Thoracic aorta (tissue), 2 donors: ENCODE results near the gene SLC5A1. TPM values are rescaled to one million over a fixed set of nuclear protein-coding genes. Genes with fewer than 3 reads are reported as not detected.

ENCODE experiments used
- ATAC-seq: fragments of 150-250 bp; one replicate; pipeline ENCODE4 v1.8.0; 2017; ENCODE audit warnings: low read depth; ENCODE audit not compliant: insufficient number of reproducible peaks, low FRiP score
- DNase-seq: peaks from one replicate; pipeline ENCODE4 v3.0.0-alpha.2; 2020; ENCODE audit warnings: low spot score
- H3K27ac ChIP-seq, 2 donors: fragments of 200-600 bp; sonication (generic); 1 replicate in 1 of 2; 2 replicates in 1 of 2; pipeline ENCODE4 v1.5.1; 2016; ENCODE audit warnings: mild to moderate bottlenecking in 2 of 2, moderate library complexity in 2 of 2
- H3K27me3 ChIP-seq: fragments of 200-600 bp; sonication (generic); replicated peaks from 2 replicates; pipeline ENCODE4 v1.6.0; 2016; ENCODE audit warnings: mild to moderate bottlenecking; ENCODE audit not compliant: insufficient read depth
- H3K36me3 ChIP-seq: fragments of 200-600 bp; sonication (generic); one replicate; pipeline ENCODE4 v1.5.1; 2016
- H3K4me1 ChIP-seq, 2 donors: fragments of 200-600 bp; sonication (generic); 1 replicate in 1 of 2; 2 replicates in 1 of 2; pipeline versions ENCODE4 v1.5.1 to v1.6.0; 2016; ENCODE audit warnings: low read depth in 2 of 2, mild to moderate bottlenecking in 1 of 2; ENCODE audit not compliant: control insufficient read depth in 1 of 2
- H3K4me3 ChIP-seq: fragments of 200-600 bp; sonication (generic); 2 replicates; pipeline ENCODE4 v1.5.1; 2016; ENCODE audit warnings: mild to moderate bottlenecking
- H3K9me3 ChIP-seq: fragments of 200-600 bp; sonication (generic); 2 replicates; pipeline ENCODE4 v1.5.1; 2016
- total RNA-seq, 2 donors: library from RNA; depleted of rRNA; stranded (reverse); fragments of >200 nt; gene quantifications; one replicate each; pipeline versions ENCODE4 v1.1.0 to v1.2.3, GENCODE V29; 2016
- TF ChIP-seq, protein P1 (sequence below): fragments of 200-600 bp; sonication (generic); IDR thresholded peaks from one replicate; pipeline ENCODE4 v1.5.1; 2019; ENCODE audit warnings: antibody characterized with exemption

The SLC5A1 gene
- not detected for total RNA-seq

GRCh38 chr22:32042924-32043323 lies at the start of gene SLC5A1:
TSS of gene SLC5A1 (plus strand) at chr22:32043261. CDS start at chr22:32043282, 21 bp downstream.
- H3K4me1 ChIP-seq: no peaks in the 10 kb centered on the region
- H3K4me3 ChIP-seq: no peak within 1 kb of the TSS
- no peaks in the 10 kb centered on the region for H3K36me3 ChIP-seq
- ATAC-seq: no peak
- H3K9me3 ChIP-seq: no peaks in the 10 kb centered on the region
- no peak for DNase-seq
- TF ChIP-seq, protein P1, sequence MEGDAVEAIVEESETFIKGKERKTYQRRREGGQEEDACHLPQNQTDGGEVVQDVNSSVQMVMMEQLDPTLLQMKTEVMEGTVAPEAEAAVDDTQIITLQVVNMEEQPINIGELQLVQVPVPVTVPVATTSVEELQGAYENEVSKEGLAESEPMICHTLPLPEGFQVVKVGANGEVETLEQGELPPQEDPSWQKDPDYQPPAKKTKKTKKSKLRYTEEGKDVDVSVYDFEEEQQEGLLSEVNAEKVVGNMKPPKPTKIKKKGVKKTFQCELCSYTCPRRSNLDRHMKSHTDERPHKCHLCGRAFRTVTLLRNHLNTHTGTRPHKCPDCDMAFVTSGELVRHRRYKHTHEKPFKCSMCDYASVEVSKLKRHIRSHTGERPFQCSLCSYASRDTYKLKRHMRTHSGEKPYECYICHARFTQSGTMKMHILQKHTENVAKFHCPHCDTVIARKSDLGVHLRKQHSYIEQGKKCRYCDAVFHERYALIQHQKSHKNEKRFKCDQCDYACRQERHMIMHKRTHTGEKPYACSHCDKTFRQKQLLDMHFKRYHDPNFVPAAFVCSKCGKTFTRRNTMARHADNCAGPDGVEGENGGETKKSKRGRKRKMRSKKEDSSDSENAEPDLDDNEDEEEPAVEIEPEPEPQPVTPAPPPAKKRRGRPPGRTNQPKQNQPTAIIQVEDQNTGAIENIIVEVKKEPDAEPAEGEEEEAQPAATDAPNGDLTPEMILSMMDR: no peak
- no peaks in the 10 kb centered on the region for H3K27me3 ChIP-seq
- no peak within 1 kb of the TSS for H3K27ac ChIP-seq

DNA sequence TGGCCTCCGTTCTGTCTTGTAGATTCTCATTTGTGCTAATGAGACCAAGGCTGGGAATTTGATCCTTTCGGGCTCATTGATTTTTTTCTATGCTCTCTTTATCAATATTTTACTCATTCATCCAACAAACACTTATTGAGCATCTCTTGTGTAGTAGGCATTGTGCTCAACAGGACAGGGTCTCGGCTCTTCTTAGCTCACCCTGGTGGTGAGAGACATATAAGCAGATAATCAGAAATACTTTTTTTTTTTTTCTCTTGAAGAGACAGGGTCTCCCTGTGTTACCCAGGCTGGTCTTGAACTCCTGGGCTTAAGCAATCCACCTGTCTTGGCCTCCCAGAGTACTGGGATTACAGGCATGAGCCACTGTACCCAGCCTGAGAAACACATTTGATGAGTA lies 48.0 kb upstream of the SLC5A1 start:
- Histone ChIP-seq H3K9me3 (no peaks in the 10 kb centered on the region), H3K4me1 (no peaks in the 10 kb centered on the region), H3K4me3 (no peak overlapping the region), H3K27me3 (no peaks in the 10 kb centered on the region), H3K36me3 (no peaks in the 10 kb centered on the region), H3K27ac (no peak overlapping the region)
- TF ChIP-seq, protein P1: no peak
- no peak for ATAC-seq
- no peak for DNase-seq

DNA sequence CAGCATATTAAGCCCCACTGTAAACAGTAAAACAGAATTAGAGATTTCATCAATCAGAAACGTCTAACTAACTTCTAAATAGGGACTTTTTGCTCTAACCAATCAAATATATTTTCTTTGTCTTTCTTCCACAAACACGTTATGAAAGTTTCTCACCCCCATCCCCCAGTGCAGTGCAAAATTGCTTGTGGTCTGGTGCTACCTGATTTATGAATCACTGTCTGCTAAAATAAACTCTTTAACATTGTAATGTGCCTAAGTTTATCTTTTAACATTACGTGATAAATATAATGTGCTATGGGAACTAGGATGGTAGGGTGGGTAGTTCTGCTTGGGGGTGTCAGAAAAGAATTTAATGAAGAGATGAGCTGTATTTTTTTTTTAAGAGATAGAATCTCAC lies 47.3 kb upstream of the SLC5A1 start:
- no peak for DNase-seq
- Histone ChIP-seq H3K4me1 (no peaks in the 10 kb centered on the region), H3K27me3 (no peaks in the 10 kb centered on the region), H3K36me3 (no peaks in the 10 kb centered on the region), H3K4me3 (no peak overlapping the region), H3K9me3 (no peaks in the 10 kb centered on the region), H3K27ac (no peak overlapping the region)
- ATAC-seq: no peak
- TF ChIP-seq, protein P1: no peak

- no peaks in the 10 kb centered on the region for H3K9me3 ChIP-seq
- H3K4me3 ChIP-seq: no peak overlapping the region
- no peaks in the 10 kb centered on the region for H3K36me3 ChIP-seq
- H3K27ac ChIP-seq: no peak overlapping the region
- TF ChIP-seq, protein P1: no peak
- DNase-seq (no peak), ATAC-seq (no peak)
- H3K4me1 ChIP-seq: no peaks in the 10 kb centered on the region
- no peaks in the 10 kb centered on the region for H3K27me3 ChIP-seq
Measured at GRCh38 chr22:31998784-31999385, 44.2 kb upstream of the SLC5A1 start.

DNA sequence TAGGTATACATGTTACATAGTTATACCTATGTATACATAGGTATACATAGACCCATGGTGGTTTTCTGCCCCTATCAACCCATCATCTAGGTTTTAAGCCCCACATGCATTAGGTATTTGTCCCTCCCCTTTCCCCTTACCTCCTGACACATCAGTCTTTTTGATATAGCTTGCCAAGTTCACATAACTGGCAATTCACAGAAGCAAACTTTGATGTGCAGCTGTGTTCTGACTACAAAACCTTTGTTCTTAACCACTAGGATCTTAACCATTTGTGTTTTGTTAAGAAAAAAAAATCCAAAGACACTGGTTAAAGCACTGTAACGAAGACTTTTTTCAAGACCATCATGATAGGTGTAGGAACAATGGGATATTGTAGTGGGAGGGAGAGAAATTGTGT lies 42.9 kb upstream of the SLC5A1 start:
- H3K27me3 ChIP-seq: no peaks in the 10 kb centered on the region
- H3K9me3 ChIP-seq: no peaks in the 10 kb centered on the region
- H3K4me3 ChIP-seq: no peak overlapping the region
- DNase-seq: no peak
- no peak overlapping the region for H3K27ac ChIP-seq
- no peaks in the 10 kb centered on the region for H3K4me1 ChIP-seq
- no peak for ATAC-seq
- TF ChIP-seq, protein P1: no peak
- no peaks in the 10 kb centered on the region for H3K36me3 ChIP-seq
